Endometrium (tissue), 2 donors: ENCODE data around the gene VSTM2B.

Source experiments
- FAIRE-seq: peaks from 2 replicates; lab custom pipeline; 2012; peaks lifted over from hg19 to GRCh38; lab: Jason Lieb, UNC
- donor health status: control.
- donor health status: control.

VSTM2B gene

GRCh38 chr19:29497241-29497640 is 28.6 kb upstream of the VSTM2B start:
- FAIRE-seq = no peak

- FAIRE-seq = no peak
Observed at GRCh38 chr19:29497686-29498436, 27.9 kb upstream of the VSTM2B start.

DNA sequence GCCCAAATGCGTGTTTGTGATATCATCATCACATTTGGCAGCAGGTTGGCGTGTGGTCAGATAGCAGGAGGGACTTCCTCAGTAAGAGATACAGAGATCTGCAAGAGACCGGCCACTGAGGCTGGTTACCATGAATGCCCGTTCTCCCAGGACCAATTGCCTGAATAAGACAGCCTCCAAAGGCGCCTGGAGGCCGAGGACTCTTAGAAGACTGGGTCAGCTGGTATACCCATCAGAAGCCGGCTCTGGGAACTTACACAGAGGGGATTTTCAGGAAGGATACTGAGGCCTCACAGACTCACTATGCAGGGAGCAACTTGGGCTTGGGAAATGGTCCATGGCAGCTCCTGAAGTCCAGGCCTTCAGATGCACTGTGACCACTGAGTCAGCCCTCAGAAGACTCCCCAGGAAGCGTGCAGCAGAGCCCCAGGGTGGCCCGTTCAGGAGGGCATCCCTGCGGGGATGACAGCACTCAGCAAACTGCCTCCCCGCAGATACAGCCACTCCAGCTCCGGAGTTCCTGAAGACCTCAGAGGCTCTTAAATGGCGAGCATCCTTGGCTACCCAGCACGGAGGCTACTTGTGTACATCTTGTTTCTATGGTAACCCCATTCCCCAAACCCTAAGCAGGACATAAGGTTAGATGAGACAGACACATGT is 26.4 kb upstream of the VSTM2B start:
- FAIRE-seq = no peak

DNA sequence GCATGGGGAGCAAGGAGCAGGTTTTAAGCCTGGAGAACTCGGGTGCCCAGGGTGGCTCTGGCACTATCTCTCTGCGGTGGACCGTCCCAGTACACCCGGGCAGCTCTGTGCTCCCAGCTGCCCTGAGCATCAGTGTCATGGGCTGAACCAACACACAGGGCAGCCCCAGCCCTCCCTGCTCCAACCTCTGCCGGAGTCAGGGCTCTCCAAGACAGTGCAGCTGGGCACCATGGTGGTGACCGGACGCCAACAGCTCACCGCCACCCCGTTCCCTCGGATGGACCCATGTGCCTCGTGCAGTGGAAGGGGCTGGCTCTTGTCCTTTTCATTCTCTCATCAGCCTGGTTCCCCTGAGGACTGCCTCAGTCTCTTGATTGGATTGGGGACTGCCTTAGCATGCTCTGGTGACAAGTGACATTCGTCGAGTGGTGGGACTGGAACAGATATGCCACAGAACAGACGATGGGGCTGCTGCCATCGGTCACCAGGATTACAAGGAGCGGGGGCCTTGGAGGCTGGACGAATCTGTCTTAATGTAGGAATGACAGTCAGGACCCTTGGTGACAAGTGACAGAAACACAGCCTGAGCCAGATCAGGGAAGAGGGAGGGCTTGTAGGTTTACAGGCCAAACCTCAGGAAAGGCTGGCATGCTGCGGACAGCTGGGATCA is 25.7 kb upstream of the VSTM2B start:
- FAIRE-seq = no peak

DNA sequence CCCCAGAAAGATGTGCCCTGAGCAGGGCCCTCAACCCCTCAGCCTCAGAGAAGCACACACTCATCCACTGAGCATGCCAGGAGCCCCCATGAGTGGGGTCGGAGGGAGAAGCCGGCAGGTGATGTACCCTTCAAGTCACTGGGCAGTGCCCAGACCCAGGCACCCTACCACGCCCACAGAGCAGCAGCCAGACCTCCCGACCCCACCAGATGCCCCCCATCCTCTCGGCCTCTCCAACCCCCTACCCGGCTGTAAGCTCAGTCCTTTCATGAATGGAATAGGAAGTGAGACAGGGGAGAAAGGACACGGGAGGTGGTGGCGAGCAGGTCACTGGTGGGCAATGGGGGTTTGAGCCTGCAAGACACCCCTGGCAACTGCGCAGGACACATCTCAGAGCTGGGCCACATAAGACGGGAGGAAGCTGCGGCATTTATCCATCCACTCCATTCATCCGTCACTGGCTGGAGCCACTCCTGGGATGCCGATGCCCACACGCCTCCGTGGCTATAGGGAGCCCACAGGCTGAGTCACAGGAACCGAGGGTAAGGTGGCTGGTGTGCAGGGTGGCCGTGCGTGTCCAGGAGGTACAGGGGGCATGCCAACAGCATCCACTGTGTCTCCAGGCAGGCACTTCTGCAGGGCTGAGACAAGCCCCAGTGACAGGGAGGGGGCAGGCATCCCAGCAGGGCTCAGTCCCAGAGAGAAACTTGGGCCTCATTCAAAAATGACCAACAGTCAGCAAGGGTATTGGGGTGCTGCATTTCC is 23.8 kb upstream of the VSTM2B start:
- FAIRE-seq = no peak

- FAIRE-seq = no peak
Observed at GRCh38 chr19:29502581-29502850, 23.3 kb upstream of the VSTM2B start.

- FAIRE-seq = no peak
Observed at GRCh38 chr19:29503140-29503758, 22.5 kb upstream of the VSTM2B start.

DNA sequence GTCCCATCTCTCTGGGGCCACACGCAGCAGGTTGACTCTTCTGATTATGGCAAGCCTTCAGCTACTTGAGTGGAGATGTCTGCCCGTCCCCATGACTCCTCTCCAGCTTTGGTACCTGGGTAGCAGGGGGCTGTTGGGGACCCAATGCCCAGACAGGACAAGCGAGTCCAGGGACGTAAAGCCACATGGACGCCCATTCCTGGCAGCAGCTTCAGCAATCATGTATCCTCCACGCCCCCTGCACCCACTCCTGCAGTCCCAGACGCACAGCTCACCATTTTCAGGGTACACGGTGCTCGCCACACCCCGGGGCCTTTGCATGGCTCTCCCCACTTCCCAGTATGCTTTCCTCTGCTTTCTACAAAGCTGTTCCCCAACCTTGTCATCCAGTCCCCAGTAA is 22.0 kb upstream of the VSTM2B start:
- no peak for FAIRE-seq

DNA sequence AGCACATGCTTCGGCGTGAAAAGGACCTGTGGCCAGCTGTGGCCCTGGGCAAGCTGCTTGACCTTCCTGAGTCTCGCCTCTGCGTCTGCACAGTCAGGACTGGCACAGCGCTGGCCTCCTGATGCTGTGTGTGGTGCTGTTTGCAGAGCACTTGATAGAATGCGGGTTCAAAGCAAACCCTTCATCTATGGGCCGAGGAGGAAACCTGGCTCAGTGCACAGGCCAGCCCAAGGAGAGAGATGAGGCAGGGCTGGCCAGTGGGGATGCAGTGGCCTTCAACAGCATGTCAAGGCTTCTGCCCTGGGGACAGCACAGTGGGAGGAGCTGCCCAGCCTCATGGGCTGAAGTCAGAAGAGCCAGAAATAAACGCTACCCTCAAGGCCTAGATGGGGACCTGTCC is 21.3 kb upstream of the VSTM2B start:
- no peak for FAIRE-seq

- no peak for FAIRE-seq
Observed at GRCh38 chr19:29505097-29505824, 20.5 kb upstream of the VSTM2B start.

GRCh38 chr19:29506619-29506911 is 19.2 kb upstream of the VSTM2B start:
- no peak for FAIRE-seq

DNA sequence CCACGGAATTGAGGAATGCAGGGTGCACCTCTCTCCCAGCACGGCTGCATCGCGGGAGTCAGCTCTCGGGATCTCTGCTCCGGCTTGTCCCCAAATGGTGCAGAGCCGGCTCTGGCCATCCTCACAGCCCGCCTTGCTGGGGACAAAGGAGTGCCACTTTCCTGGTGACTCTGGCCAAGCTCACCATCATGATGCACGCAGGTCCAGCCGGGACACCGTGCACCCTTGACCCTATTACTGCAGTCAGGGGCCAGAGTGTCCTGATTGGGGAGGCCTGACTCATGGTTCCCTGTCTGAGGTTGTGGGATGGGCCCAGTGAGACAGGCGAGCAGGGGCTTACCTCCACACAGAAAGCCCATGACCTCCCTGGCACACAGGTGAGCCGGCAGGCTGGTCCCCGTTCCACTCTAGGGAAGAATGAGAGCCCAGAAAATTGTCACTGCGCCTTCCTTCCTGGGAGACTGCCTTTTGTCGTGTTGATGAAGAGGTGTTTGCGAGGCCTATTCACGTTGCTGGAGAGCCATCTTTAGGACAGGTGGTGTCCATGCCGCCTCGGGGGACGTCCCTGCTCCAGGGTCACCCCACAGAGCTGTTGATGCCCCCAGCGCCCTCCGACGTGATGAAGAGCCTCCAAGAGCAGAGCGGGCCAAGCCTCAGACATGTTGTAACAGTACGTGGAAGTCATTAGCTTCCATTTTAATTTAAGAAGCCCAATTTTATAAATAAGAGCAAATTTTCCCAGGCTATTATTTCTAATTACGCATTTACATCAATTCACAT is 18.5 kb upstream of the VSTM2B start:
- no peak for FAIRE-seq

- FAIRE-seq = no peak
Observed at GRCh38 chr19:29508181-29508580, 17.6 kb upstream of the VSTM2B start.

DNA sequence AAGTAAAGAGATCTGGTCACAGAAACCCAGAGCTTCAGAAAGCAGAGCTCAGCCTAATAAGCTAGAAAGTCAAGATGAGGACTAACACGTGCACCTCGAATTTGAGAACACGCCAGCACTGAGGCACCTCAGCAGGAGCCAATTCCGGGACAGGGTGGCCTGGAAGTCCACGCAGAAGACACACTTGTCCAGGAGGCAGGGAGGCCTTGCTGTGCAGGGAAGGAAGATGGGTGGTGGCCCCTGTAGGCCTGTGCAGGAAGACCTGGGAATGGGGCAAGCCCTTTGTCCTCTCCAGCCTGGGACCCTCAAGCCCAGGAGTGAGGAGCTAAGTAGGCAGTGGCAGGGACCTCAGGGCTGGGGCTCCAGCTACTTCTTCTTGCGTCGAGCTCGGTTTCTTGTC is 16.3 kb upstream of the VSTM2B start:
- FAIRE-seq = no peak

DNA sequence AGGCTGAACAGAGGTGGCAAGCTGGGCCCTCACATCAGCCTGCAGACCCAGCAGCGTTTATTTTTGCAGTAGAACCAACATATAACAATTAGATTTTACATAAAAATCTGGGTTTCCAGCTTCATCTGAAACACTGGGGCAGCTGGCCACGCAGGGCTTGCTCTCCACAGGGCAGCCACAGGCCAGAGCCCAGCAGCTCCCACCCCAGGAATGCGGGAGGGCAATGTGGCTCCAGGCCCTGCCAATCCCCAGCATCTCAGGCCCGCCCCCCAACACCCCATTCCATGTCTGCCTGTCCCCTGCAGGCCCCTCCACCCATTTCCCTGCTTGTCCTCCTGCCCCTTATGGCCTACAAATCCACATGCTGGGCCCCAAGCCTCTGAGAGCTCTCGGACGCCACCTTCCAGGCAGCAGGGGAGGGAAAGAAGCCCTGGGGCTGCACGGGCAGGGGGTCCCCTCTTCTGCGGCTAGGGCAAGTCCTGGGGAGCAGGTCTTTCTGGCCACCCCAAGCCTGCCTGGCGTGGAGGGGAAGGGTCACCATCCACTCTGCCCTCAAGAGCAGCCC is 15.0 kb upstream of the VSTM2B start:
- FAIRE-seq = no peak

DNA sequence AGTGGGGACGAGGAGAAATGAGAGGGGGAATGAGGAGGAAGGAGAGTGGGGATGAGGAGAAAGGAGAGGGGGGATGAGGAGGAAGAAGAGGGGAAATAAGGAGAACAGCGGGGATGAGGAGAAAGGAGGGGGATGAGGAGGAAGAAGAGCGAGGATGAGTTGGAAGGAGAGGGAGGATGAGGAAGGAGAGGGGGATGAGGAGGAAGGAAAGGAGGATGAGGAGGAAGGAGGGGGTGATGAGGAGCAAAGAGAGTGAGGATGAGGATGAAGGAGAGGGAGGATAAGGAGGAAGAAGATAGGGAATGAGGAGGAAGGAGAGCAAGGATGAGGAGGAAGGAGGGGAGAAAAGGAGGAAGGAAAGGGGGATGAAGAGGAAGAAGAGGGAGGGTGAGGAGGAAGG is 14.0 kb upstream of the VSTM2B start:
- FAIRE-seq = no peak

- FAIRE-seq = no peak
Observed at GRCh38 chr19:29512748-29513147, 13.0 kb upstream of the VSTM2B start.

DNA sequence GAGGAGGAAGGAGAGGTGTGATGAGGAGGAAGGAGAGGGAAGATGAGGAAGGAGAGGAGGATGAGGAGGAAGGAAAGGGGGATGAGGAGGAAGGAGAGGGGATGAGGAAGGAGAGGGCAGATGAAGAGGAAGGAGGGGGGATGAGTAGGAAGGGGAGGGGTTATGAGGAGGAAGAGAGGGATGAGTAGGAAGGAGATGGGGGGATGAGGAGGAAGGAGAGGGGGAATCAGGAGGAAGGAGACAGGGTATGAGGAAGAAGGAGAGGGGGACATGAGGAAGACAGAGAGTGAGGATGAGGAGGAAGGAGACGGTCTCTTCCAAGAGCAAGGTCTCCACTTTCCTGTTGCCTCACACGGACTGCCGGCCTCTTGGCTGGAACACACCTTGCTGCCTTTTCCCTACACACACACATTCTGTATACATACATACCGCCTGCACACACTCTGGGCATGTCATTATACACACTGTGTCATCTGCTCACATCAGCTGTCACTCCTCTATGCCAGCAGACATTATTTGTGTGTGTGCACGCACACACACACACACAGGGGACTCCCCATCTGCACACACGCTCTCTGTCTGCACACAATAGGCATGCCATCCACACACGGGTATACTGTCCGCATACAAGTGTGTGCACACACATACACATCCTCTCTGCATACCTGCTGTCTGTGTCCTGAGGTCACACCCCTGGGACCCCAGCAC is 11.1 kb upstream of the VSTM2B start:
- no peak for FAIRE-seq

GRCh38 chr19:29515233-29515619 is 10.6 kb upstream of the VSTM2B start:
- no peak for FAIRE-seq

DNA sequence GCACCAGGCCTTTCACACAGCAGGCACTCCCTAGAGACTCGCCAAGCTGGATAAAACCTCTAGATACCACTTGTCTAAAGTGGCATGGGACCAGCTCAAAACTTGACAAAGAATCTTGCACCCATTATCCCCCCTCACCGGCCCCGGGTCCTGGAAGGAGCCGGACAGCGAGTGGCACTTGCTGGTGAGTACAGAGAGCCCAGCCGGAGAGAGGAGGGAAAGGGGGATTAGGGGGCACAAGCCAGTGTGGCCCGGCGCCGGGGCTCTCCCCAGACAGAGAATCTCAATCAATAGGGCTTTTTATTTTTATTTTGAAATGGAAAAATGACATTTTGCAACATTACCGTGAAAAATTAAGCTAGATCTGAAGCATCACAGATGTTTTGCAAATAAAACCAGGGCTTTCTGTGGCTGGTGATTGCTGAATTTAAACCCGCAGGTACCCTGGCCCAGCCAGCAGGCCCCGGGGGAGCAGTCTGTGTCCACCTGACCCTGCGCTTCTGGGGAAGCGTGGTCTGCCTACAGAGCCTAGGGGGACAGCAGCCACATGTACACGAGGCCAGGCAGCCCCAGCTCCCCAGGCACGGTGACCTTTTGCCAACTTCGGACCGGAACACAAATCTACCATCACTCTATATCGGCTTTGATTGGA is 10.0 kb upstream of the VSTM2B start:
- FAIRE-seq = no peak
